Skeletal muscle tissue (tissue), 4 donors: Measurements from ENCODE around the gene HEYL. TPM values are rescaled to one million over a fixed set of nuclear protein-coding genes. Genes with fewer than 3 reads are reported as not detected.
"Not testable (repeated sequence)": the region's sequence is repeated elsewhere in the genome, so short reads cannot be mapped to it uniquely, and the experiment has no call there.

Source experiments
- H3K27ac ChIP-seq: one replicate; pipeline ENCODE4 v1.7.0; 2013; ENCODE audit warnings: mild to moderate bottlenecking, low read depth, low read length, inconsistent platforms
- H3K27me3 ChIP-seq, 3 donors: one replicate each; pipeline ENCODE4 v1.7.0; 2013; ENCODE audit warnings: low read length in 3 of 3; ENCODE audit not compliant: control insufficient read depth in 3 of 3, insufficient read depth in 3 of 3
- H3K36me3 ChIP-seq, 3 donors: one replicate each; pipeline ENCODE4 v1.7.0; 2013; ENCODE audit warnings: low read length in 3 of 3; ENCODE audit not compliant: control insufficient read depth in 3 of 3, insufficient read depth in 3 of 3
- H3K4me1 ChIP-seq, 3 donors: one replicate each; pipeline ENCODE4 v1.7.0; 2013; ENCODE audit warnings: low read length in 3 of 3, mild to moderate bottlenecking in 3 of 3; ENCODE audit not compliant: control insufficient read depth in 3 of 3, insufficient read depth in 3 of 3
- H3K4me3 ChIP-seq, 3 donors: one replicate each; pipeline ENCODE4 v1.7.0; 2013; ENCODE audit warnings: low read length in 3 of 3
- H3K9ac ChIP-seq, 3 donors: one replicate each; pipeline ENCODE4 v1.7.0; 2013; ENCODE audit warnings: low read length in 3 of 3, mild to moderate bottlenecking in 3 of 3, moderate library complexity in 2 of 3, low read depth in 1 of 3
- H3K9me3 ChIP-seq, 3 donors: one replicate each; pipeline ENCODE4 v1.7.0; 2013; ENCODE audit warnings: low read length in 3 of 3; ENCODE audit not compliant: control insufficient read depth in 3 of 3
- total RNA-seq: library from RNA; depleted of rRNA; stranded (reverse); fragments of >200 nt; gene quantifications from one replicate; pipeline ENCODE4 v1.2.3, GENCODE V29; 2014
- donor health status: Osteomylitis.

HEYL gene
- total RNA-seq, 1 donor from 2014 or later, result 11.0 TPM

GRCh38 chr1:39622427-39622826, 17.0 kb downstream of the HEYL start:
- Histone ChIP-seq H3K4me3 (no peak overlapping the region), H3K9ac (no peak overlapping the region), H3K4me1 (peaks cover 16 to 48% (median 34%) of the 10 kb centered on the region in 3 donors), H3K27me3 (no peaks in the 10 kb centered on the region), H3K9me3 (no peaks in the 10 kb centered on the region), H3K27ac (no peak overlapping the region), H3K36me3 (peaks cover 0 to 6% (median 5%) of the 10 kb centered on the region in 3 donors)

- H3K4me1 ChIP-seq, result peaks cover 14 to 33% (median 19%) of the 10 kb centered on the region in 3 donors
- H3K27me3 ChIP-seq, result no peaks in the 10 kb centered on the region
- no peak overlapping the region for H3K4me3 ChIP-seq
- no peaks in the 10 kb centered on the region for H3K9me3 ChIP-seq
- H3K36me3 ChIP-seq, result no peaks in the 10 kb centered on the region
- no peak overlapping the region for H3K27ac ChIP-seq
- H3K9ac ChIP-seq, result no peak overlapping the region
These were observed 18.7 kb downstream of the HEYL start for GRCh38 chr1:39620659-39621165.

GRCh38 chr1:39617488-39618049, 21.9 kb downstream of the HEYL start:
- Histone ChIP-seq H3K27ac (no peak overlapping the region), H3K4me1 (peaks cover 0 to 2% (median under 1%) of the 10 kb centered on the region in 3 donors), H3K9ac (no peak overlapping the region), H3K27me3 (no peaks in the 10 kb centered on the region), H3K4me3 (no peak overlapping the region), H3K36me3 (no peaks in the 10 kb centered on the region), H3K9me3 (no peaks in the 10 kb centered on the region)

- H3K4me3 ChIP-seq, result no peak overlapping the region
- no peak overlapping the region for H3K27ac ChIP-seq
- no peaks in the 10 kb centered on the region for H3K27me3 ChIP-seq
- H3K9me3 ChIP-seq, result no peaks in the 10 kb centered on the region
- H3K4me1 ChIP-seq, result no peaks in the 10 kb centered on the region
- H3K36me3 ChIP-seq, result peaks cover 0 to 2% (median 0%) of the 10 kb centered on the region in 3 donors
- H3K9ac ChIP-seq, result no peak overlapping the region
These were observed 24.3 kb downstream of the HEYL start for GRCh38 chr1:39615086-39615673.

GRCh38 chr1:39614488-39614887, 25.0 kb downstream of the HEYL start:
- Histone ChIP-seq H3K4me3 (no peak overlapping the region), H3K4me1 (no peaks in the 10 kb centered on the region), H3K27ac (no peak overlapping the region), H3K9me3 (no peaks in the 10 kb centered on the region), H3K27me3 (no peaks in the 10 kb centered on the region), H3K9ac (no peak overlapping the region), H3K36me3 (peaks cover 0 to 2% (median 0%) of the 10 kb centered on the region in 3 donors)

GRCh38 chr1:39613250-39613649, 26.2 kb downstream of the HEYL start:
- H3K4me3 ChIP-seq, result no peak overlapping the region
- H3K27me3 ChIP-seq, result no peaks in the 10 kb centered on the region
- no peaks in the 10 kb centered on the region for H3K4me1 ChIP-seq
- H3K9ac ChIP-seq, result no peak overlapping the region
- peaks cover 0 to 2% (median 0%) of the 10 kb centered on the region in 3 donors for H3K36me3 ChIP-seq
- no peak overlapping the region for H3K27ac ChIP-seq
- H3K9me3 ChIP-seq, result no peaks in the 10 kb centered on the region

- H3K9me3 ChIP-seq, result no peaks in the 10 kb centered on the region
- H3K9ac ChIP-seq, result no peak overlapping the region
- no peak overlapping the region for H3K27ac ChIP-seq
- no peak overlapping the region for H3K4me3 ChIP-seq
- no peaks in the 10 kb centered on the region for H3K4me1 ChIP-seq
- H3K36me3 ChIP-seq, result peaks cover 0 to 2% (median 0%) of the 10 kb centered on the region in 3 donors
- H3K27me3 ChIP-seq, result no peaks in the 10 kb centered on the region
These were observed 29.7 kb downstream of the HEYL start for GRCh38 chr1:39609618-39610331.

GRCh38 chr1:39608921-39609320, 30.5 kb downstream of the HEYL start:
- no peak overlapping the region for H3K27ac ChIP-seq
- H3K27me3 ChIP-seq, result no peaks in the 10 kb centered on the region
- no peaks in the 10 kb centered on the region for H3K9me3 ChIP-seq
- H3K4me1 ChIP-seq, result no peaks in the 10 kb centered on the region
- no peak overlapping the region for H3K9ac ChIP-seq
- H3K4me3 ChIP-seq, result no peak overlapping the region
- peaks cover 0 to 2% (median 0%) of the 10 kb centered on the region in 3 donors for H3K36me3 ChIP-seq

GRCh38 chr1:39603677-39604076, 35.8 kb downstream of the HEYL start:
- not testable (repeated sequence) for H3K36me3 ChIP-seq, H3K9ac ChIP-seq, H3K9me3 ChIP-seq, H3K4me1 ChIP-seq, H3K4me3 ChIP-seq, H3K27ac ChIP-seq, H3K27me3 ChIP-seq

GRCh38 chr1:39601667-39602255, 37.7 kb downstream of the HEYL start:
- H3K36me3 ChIP-seq, H3K4me3 ChIP-seq, H3K9ac ChIP-seq, H3K27ac ChIP-seq, H3K27me3 ChIP-seq, H3K4me1 ChIP-seq, H3K9me3 ChIP-seq: not testable (repeated sequence)
